Osteoblast (primary cell): Measurements from ENCODE around the gene CAMK2G. TPM values are rescaled to one million over a fixed set of nuclear protein-coding genes. Genes with fewer than 3 reads are reported as not detected.

Experiments used
- DNase-seq: peaks from one replicate; pipeline ENCODE4 v3.0.0; 2011; ENCODE audit warnings: low spot score, mixed read lengths; ENCODE audit not compliant: insufficient read length; ENCODE audit errors: missing footprints
- H2AFZ ChIP-seq: 2 replicates; pipeline ENCODE4 v1.6.0; 2011; ENCODE audit warnings: mild to moderate bottlenecking, low read length
- H3K27ac ChIP-seq: 2 replicates; pipeline ENCODE4 v1.5.1; 2011; ENCODE audit warnings: mild to moderate bottlenecking, low read depth, low read length, moderate library complexity
- H3K27me3 ChIP-seq: 2 replicates; pipeline ENCODE4 v1.6.0; 2012; ENCODE audit warnings: mild to moderate bottlenecking, control low read depth, inconsistent platforms, low read length, moderate library complexity; ENCODE audit not compliant: insufficient read depth
- H3K36me3 ChIP-seq: 2 replicates; pipeline ENCODE4 v1.5.1; 2011; ENCODE audit warnings: mild to moderate bottlenecking, low read length, control low read depth, moderate library complexity; ENCODE audit not compliant: insufficient read depth
- H3K4me1 ChIP-seq: 2 replicates; pipeline ENCODE4 v1.5.1; 2011; ENCODE audit warnings: mild to moderate bottlenecking, low read length, control low read depth, moderate library complexity; ENCODE audit not compliant: insufficient read depth
- H3K4me2 ChIP-seq: 2 replicates; pipeline ENCODE4 v1.6.0; 2011; ENCODE audit warnings: mild to moderate bottlenecking, low read length; ENCODE audit not compliant: insufficient read depth
- H3K4me3 ChIP-seq: fragments of 200-600 bp; sonication (generic); 3 replicates; pipeline ENCODE4 v1.5.1; 2012; ENCODE audit warnings: mild to moderate bottlenecking, low read length, inconsistent platforms; ENCODE audit not compliant: insufficient read depth
- H3K79me2 ChIP-seq: 2 replicates; pipeline ENCODE4 v1.6.0; 2012; ENCODE audit warnings: mild to moderate bottlenecking, low read length, control low read depth, inconsistent platforms; ENCODE audit not compliant: insufficient read depth
- H3K9me3 ChIP-seq: 2 replicates; pipeline ENCODE4 v1.5.1; 2011; ENCODE audit warnings: low read depth, low read length, control low read depth
- H4K20me1 ChIP-seq: 2 replicates; pipeline ENCODE4 v1.6.0; 2012; ENCODE audit warnings: mild to moderate bottlenecking, low read length, control low read depth; ENCODE audit not compliant: insufficient read depth
- CTCF ChIP-seq: IDR thresholded peaks from 2 replicates; pipeline ENCODE4 v1.5.1; 2011; ENCODE audit warnings: mild to moderate bottlenecking, low read depth, low read length, moderate library complexity; ENCODE audit errors: extremely low read depth
- total RNA-seq: library from RNA; depleted of rRNA; stranded (reverse); fragments of >200 nt; gene quantifications from 2 replicates; pipeline ENCODE4 v1.2.3, GENCODE V29; 2012

CAMK2G gene
- total RNA-seq, 1 donor, result 22.4 TPM

- Histone ChIP-seq H3K4me3 (no peak overlapping the region), H4K20me1 (peaks cover 13% of the 10 kb centered on the region), H2AFZ (no peak overlapping the region), H3K9me3 (no peaks in the 10 kb centered on the region), H3K27me3 (no peaks in the 10 kb centered on the region), H3K36me3 (peaks cover 77% of the 10 kb centered on the region), H3K79me2 (no peaks in the 10 kb centered on the region), H3K27ac (no peak overlapping the region), H3K4me2 (no peak overlapping the region), H3K4me1 (no peaks in the 10 kb centered on the region)
- no peak for TF ChIP-seq CTCF
- DNase-seq, result peak; percentile 79
These were observed 73.6 kb downstream of the CAMK2G start for GRCh38 chr10:73800560-73801252.

GRCh38 chr10:73799899-73800559 is 74.3 kb downstream of the CAMK2G start:
- Histone ChIP-seq H3K9me3 (no peaks in the 10 kb centered on the region), H3K36me3 (peaks cover 80% of the 10 kb centered on the region), H2AFZ (no peak overlapping the region), H3K4me2 (no peak overlapping the region), H3K4me3 (no peak overlapping the region), H3K79me2 (no peaks in the 10 kb centered on the region), H4K20me1 (peaks cover 13% of the 10 kb centered on the region), H3K27ac (no peak overlapping the region), H3K4me1 (no peaks in the 10 kb centered on the region), H3K27me3 (no peaks in the 10 kb centered on the region)
- DNase-seq, result peak; percentile 17
- TF ChIP-seq CTCF, result no peak

- no peak overlapping the region for H3K27ac ChIP-seq
- H3K4me1 ChIP-seq, result no peaks in the 10 kb centered on the region
- H2AFZ ChIP-seq, result no peak overlapping the region
- H3K9me3 ChIP-seq, result no peaks in the 10 kb centered on the region
- H3K79me2 ChIP-seq, result no peaks in the 10 kb centered on the region
- peaks cover 85% of the 10 kb centered on the region for H3K36me3 ChIP-seq
- H3K4me2 ChIP-seq, result no peak overlapping the region
- peak; percentile 71 for DNase-seq
- TF ChIP-seq CTCF, result no peak
- no peaks in the 10 kb centered on the region for H3K27me3 ChIP-seq
- peaks cover 13% of the 10 kb centered on the region for H4K20me1 ChIP-seq
- no peak overlapping the region for H3K4me3 ChIP-seq
These were observed 75.3 kb downstream of the CAMK2G start for GRCh38 chr10:73798927-73799560.

GRCh38 chr10:73798087-73798486 is 76.3 kb downstream of the CAMK2G start:
- H3K36me3 ChIP-seq, result peaks cover 84% of the 10 kb centered on the region
- no peak for TF ChIP-seq CTCF
- H3K4me3 ChIP-seq, result no peak overlapping the region
- DNase-seq, result peak; percentile 74
- H3K9me3 ChIP-seq, result no peaks in the 10 kb centered on the region
- no peaks in the 10 kb centered on the region for H3K27me3 ChIP-seq
- no peak overlapping the region for H2AFZ ChIP-seq
- H3K79me2 ChIP-seq, result no peaks in the 10 kb centered on the region
- H4K20me1 ChIP-seq, result peaks cover 13% of the 10 kb centered on the region
- no peak overlapping the region for H3K4me2 ChIP-seq
- no peak overlapping the region for H3K27ac ChIP-seq
- no peaks in the 10 kb centered on the region for H3K4me1 ChIP-seq
